ENCODE results near the gene ZNF266.

DNA sequence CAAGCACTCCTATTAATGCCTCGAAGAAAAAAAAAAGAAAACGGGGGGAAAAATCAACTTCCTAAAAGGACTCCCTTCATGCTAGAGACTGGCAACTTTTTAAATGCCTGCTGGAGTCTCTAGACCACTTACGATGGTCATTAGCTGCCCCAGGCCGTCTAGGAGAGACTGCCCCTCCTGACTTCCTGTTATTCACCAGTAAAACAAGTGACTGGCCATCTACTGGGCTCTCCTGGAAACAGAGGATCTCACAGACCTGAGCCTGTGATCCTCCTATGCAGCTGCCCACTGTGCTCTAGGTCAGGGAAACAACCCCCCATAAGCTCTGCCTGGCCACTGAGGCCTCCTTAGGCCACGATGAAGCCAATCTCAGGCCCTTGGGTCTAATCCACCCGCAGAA is 7.4 kb downstream of the ZNF266 start:
- TF ChIP-seq EP300 (IDR thresholded peaks at IDR 0.05) (no peak), POLR2AphosphoS5 (IDR thresholded peaks at IDR 0.05) (no peak)
- TF ChIP-seq, protein P1, sequence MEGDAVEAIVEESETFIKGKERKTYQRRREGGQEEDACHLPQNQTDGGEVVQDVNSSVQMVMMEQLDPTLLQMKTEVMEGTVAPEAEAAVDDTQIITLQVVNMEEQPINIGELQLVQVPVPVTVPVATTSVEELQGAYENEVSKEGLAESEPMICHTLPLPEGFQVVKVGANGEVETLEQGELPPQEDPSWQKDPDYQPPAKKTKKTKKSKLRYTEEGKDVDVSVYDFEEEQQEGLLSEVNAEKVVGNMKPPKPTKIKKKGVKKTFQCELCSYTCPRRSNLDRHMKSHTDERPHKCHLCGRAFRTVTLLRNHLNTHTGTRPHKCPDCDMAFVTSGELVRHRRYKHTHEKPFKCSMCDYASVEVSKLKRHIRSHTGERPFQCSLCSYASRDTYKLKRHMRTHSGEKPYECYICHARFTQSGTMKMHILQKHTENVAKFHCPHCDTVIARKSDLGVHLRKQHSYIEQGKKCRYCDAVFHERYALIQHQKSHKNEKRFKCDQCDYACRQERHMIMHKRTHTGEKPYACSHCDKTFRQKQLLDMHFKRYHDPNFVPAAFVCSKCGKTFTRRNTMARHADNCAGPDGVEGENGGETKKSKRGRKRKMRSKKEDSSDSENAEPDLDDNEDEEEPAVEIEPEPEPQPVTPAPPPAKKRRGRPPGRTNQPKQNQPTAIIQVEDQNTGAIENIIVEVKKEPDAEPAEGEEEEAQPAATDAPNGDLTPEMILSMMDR (IDR thresholded peaks at IDR 0.05) = no peak

Measured in sigmoid colon (tissue), 4 donors.